PC-3 (cell line): ENCODE results near the gene KCTD2.

Experiments used
- EZH2 ChIP-seq: fragments of 300-600 bp; sonication (generic); IDR thresholded peaks from one replicate; pipeline ENCODE4 v1.6.1; 2017; ENCODE audit warnings: antibody characterized with exemption, mild to moderate bottlenecking, low read length; ENCODE audit not compliant: unreplicated experiment
- EZH2phosphoT487 ChIP-seq: fragments of 300-600 bp; sonication (generic); IDR thresholded peaks from 2 replicates; pipeline ENCODE4 v1.6.1; 2018; ENCODE audit warnings: mild to moderate bottlenecking, antibody characterized with exemption, low read length, borderline replicate concordance
- TF ChIP-seq, protein P1 (sequence below): fragments of 300-600 bp; sonication (generic); conservative IDR thresholded peaks from 2 replicates; pipeline ENCODE4 v1.5.1; 2017; ENCODE audit warnings: antibody characterized with exemption, low read depth, mild to moderate bottlenecking, low read length

DNA sequence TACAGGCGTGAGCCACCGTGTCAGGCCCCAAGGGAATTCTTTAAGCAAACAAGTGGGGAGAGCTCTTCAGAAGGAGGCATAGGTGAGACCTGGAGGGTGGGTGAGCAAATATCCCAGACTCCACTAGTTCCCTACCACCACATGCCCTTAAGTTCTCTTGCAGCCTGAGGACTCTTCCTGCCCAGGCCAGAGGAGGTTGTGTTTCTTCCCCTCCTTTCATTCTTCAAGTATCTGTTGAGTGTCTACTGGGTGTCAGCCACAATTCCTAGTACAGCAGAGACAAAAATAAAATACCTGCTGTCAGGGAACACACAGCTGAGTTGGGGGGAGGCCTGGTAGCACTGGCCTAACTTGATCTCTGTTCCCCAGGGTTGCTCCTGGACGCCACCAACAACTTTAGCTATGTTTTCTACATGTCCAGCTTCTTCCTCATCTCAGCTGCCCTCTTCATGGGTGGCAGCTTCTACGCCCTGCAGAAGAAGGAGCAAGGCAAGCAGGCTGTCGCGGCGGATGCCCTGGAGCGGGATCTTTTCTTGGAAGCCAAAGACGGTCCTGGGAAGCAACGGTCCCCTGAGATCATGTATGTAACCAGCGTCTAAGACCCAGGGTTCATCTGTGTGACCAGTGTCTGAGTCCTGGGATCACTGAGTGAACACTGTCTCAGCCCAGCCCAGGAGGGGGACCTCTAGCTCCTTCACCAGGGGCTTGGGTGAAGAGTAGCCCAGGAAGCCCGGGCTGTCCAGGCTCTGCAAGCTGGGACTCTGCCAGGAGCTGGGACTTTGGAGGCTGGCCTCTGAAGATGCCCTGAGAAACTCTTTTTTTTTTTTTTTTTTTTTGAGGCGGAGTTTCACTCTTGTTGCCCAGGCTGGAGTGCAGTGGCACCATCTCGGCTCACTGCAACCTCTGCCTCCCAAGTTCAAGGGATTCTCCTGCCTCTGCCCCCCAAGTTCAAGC, 56.9 kb downstream of the KCTD2 start:
- TF ChIP-seq, protein P1, sequence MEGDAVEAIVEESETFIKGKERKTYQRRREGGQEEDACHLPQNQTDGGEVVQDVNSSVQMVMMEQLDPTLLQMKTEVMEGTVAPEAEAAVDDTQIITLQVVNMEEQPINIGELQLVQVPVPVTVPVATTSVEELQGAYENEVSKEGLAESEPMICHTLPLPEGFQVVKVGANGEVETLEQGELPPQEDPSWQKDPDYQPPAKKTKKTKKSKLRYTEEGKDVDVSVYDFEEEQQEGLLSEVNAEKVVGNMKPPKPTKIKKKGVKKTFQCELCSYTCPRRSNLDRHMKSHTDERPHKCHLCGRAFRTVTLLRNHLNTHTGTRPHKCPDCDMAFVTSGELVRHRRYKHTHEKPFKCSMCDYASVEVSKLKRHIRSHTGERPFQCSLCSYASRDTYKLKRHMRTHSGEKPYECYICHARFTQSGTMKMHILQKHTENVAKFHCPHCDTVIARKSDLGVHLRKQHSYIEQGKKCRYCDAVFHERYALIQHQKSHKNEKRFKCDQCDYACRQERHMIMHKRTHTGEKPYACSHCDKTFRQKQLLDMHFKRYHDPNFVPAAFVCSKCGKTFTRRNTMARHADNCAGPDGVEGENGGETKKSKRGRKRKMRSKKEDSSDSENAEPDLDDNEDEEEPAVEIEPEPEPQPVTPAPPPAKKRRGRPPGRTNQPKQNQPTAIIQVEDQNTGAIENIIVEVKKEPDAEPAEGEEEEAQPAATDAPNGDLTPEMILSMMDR: no peak
- TF ChIP-seq EZH2 (no peak), EZH2phosphoT487 (no peak)
